Spleen (tissue), 7 donors: ENCODE results near the gene RIMBP2.

ENCODE experiments used
- CTCF ChIP-seq, 11 experiments: fragments of 200-600 bp in 7 of 11; fragments of 450-650 bp in 4 of 11; sonication (generic) in 4 of 11; IDR thresholded peaks in 8 of 11; conservative IDR thresholded peaks in 3 of 11; 1 replicate in 7 of 11; 2 replicates in 4 of 11; pipeline versions ENCODE4 v1.4.0 to v1.8.0; 2016 to 2021; ENCODE audit warnings: antibody characterized with exemption in 11 of 11, inconsistent platforms in 4 of 11, mild to moderate bottlenecking in 1 of 11
- POLR2AphosphoS5 ChIP-seq, 3 donors: sonication (generic); formaldehyde crosslinking; IDR thresholded peaks; one replicate each; pipeline ENCODE4 v1.5.1; 2017; ENCODE audit warnings: antibody characterized with exemption in 3 of 3
- donor health status: DM: no; HTN: no; CAD: no; lungs with moderate emphysema.
- donor health status: DM: no; HTN: no; CAD: no.
- donor health status: DM: no; HTN: no; CAD: no.

GRCh38 chr12:130520784-130521183 is 195.3 kb downstream of the RIMBP2 start:
- TF ChIP-seq CTCF (IDR thresholded peaks at IDR 0.05 in 8 of 11, conservative IDR thresholded peaks at IDR 0.05 in 3 of 11) (no peak), POLR2AphosphoS5 (IDR thresholded peaks at IDR 0.05) (no peak)
